ENCODE measurements around the gene ARHGAP33.
"Not testable (repeated sequence)": the region's sequence is repeated elsewhere in the genome, so short reads cannot be mapped to it uniquely, and the experiment has no call there.

ARHGAP33 gene

DNA sequence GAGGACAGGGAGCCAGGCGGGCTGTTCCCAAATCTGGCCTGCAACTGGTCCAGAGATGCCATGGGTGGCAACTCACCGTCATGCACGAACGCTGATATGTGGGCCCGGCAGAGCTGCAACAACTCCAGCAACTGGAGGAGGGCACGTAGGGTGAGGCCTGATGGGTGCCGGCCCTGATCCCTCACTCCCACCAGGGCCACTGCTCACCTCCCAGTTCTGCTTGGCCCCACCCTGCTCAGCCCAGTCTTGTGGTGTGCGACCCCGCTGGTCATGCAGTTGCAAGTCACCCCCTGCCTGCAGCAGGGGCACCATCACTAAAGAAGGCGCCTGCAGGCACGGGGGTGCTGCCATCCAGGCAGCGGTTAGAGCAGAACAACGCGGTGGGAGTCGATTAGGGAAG lies 16.9 kb downstream of the ARHGAP33 start:
- no peaks in the 10 kb centered on the region for H3K36me3 ChIP-seq (ENCODE audit: insufficient read depth, low read length)
- H3K4me1 ChIP-seq (ENCODE audit: insufficient read depth, low read length) = no peaks in the 10 kb centered on the region
- H2AFZ ChIP-seq (ENCODE audit: low read depth, low read length) = no peak overlapping the region
- H3K4me3 ChIP-seq (ENCODE audit: low read length) = no peak overlapping the region
- peaks cover 15% of the 10 kb centered on the region for H3K27me3 ChIP-seq (ENCODE audit: insufficient read depth, low read length)
- H3K9me3 ChIP-seq (ENCODE audit: low read length) = no peaks in the 10 kb centered on the region

DNA sequence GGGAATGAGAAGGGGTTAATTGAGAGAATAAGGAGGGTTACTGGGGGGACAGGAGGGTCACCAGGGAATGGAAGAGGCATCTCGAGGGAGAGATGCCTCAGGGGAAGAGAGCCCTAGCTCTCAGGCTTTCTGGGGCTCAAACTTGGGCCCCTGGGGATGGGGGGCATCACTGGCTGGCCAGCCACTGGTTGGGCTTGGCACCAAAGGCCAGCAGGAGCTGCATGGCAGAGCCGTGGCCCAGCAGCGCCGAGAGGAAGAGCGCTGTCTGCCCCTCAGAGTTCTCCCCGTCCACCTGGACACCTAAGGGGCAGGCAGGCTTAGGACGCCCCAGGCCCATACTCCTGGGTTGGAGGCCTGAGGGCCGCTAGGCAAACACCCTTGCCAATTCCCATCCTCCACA lies 17.5 kb downstream of the ARHGAP33 start:
- Histone ChIP-seq H3K9me3 (ENCODE audit: low read length) (no peaks in the 10 kb centered on the region), H2AFZ (ENCODE audit: low read depth, low read length) (no peak overlapping the region), H3K27me3 (ENCODE audit: insufficient read depth, low read length) (peaks cover 20% of the 10 kb centered on the region), H3K4me1 (ENCODE audit: insufficient read depth, low read length) (no peaks in the 10 kb centered on the region), H3K36me3 (ENCODE audit: insufficient read depth, low read length) (no peaks in the 10 kb centered on the region), H3K4me3 (ENCODE audit: low read length) (no peak overlapping the region)

DNA sequence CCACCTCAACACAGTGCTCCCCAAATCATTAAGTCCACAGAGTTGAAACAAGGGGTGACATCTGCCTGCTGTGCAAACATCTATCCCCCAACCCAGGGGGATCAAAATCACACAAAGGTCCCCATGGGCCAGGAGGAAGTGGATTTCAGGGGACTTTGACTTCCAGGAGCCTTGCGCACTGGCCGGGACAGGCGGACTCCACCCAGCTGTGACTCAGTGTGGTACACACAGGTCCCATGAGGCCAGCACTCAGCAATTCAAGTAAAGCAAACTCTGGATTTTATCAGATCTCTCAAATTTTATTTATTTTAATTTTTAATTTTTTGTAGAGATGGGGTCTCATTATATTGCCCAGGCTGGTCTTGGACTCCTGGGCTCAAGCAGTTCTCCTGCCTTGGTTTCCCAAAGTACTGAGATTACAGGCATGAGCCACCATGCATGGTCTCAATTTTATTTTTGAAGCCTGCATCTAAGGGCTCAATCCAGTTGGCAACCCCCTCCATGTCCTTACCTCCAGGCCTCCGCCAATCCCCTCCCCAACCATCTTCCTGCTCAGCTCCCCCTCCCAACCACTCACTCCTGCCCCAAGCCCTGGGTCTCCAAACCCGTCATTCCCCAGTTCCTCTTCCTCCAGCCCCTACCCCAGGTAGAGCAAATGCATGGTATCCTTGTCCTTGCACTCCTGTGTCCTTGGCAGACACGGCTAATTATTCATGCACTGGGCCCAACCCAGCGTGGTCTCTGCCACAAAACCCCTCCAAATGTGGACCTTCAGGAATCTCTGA lies 18.2 kb downstream of the ARHGAP33 start:
- Histone ChIP-seq H3K4me1 (ENCODE audit: insufficient read depth, low read length) (no peaks in the 10 kb centered on the region), H3K4me3 (ENCODE audit: low read length) (no peak overlapping the region), H3K9me3 (ENCODE audit: low read length) (no peaks in the 10 kb centered on the region), H3K27me3 (ENCODE audit: insufficient read depth, low read length) (peaks cover 25% of the 10 kb centered on the region), H2AFZ (ENCODE audit: low read depth, low read length) (no peak overlapping the region), H3K36me3 (ENCODE audit: insufficient read depth, low read length) (no peaks in the 10 kb centered on the region)

DNA sequence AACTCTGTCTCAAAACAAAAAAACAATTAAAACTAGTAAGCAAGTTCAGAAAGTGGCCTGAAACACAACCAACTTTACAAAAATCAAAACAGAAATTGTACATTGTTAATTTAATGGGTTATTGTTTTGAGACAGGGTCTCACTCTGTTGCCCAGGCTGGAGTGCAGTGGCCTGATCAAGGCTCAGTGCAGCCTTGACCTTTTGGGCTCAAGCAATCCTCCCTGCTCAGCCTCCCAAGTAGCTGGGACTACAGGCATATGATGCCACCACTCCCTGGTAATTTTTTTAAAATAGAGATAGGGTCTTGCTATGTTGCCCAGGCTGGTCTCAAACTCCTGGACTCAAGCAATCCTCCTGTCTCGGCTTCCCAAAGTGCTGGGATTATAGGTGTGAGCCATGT lies 20.2 kb downstream of the ARHGAP33 start:
- peaks cover 27% of the 10 kb centered on the region for H3K27me3 ChIP-seq (ENCODE audit: insufficient read depth, low read length)
- H3K4me1 ChIP-seq (ENCODE audit: insufficient read depth, low read length); H2AFZ ChIP-seq (ENCODE audit: low read depth, low read length); H3K9me3 ChIP-seq (ENCODE audit: low read length); H3K36me3 ChIP-seq (ENCODE audit: insufficient read depth, low read length); H3K4me3 ChIP-seq (ENCODE audit: low read length): not testable (repeated sequence)

DNA sequence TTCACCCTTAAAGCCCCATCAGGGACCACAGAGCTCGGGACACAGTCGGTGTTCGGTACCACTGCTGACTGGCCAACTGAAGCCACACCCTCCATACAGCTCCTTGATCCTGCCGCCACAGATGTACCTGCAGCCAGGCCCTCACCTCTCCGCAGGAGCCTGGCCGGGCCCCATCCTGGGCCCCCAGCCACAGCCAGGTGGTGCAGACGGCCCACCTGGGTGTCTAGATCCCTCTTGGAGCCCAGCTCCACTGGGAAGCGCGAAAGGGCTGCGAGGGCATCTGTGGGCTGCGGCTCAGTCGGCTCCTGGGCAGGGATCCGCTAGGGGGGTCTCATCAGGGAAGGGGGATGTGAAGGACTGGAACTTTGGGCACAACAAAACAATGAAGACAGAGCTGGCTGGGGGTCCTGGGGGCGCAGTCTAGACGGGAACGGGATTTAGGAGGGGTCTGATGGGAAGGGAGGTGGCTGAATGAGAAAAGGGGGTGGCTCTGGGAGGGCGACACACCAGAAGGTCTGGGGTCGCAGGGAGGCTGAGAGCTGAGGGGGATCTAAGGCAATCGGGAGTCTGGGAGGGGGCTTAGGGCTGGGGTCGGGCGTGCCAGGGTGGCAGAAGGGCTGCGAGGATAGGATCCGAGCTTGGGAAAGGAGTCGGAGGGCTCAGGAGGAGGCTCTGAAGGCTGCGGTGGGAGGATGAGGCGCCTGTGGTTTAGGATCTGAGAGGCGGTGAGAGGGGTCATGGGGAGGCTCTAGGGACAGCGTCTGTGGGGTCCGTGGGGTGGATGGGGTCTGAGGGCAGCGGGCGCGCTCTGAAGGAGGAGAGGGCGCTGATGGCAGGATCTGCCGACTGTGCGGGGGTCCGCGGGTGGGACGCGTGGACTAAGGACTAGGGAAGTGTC lies 21.5 kb downstream of the ARHGAP33 start:
- Histone ChIP-seq H2AFZ (ENCODE audit: low read depth, low read length) (no peak overlapping the region), H3K4me3 (ENCODE audit: low read length) (no peak overlapping the region)

DNA sequence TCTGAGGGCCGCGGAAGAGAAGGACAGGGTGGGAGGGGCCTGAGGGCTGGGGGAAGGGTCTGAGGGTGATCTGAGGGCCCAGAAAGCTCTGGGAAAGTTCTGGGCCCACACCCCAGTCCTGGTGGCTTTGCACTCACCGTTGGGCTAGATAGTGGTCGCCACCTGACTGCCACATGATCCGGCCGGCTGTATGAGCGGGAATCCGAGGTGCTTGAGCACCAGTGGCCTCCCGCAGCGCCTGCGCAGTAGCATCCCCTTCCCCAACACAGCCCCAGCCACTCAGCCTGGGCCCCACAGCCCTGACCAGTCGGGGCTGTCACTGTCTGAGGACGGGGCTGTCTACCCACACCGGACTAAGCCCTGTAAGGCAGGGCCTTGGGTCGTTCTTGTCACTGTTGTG lies 22.3 kb downstream of the ARHGAP33 start:
- Histone ChIP-seq H3K9me3 (ENCODE audit: low read length) (peaks cover 1% of the 10 kb centered on the region), H3K36me3 (ENCODE audit: insufficient read depth, low read length) (no peaks in the 10 kb centered on the region), H2AFZ (ENCODE audit: low read depth, low read length) (no peak overlapping the region), H3K4me1 (ENCODE audit: insufficient read depth, low read length) (no peaks in the 10 kb centered on the region), H3K4me3 (ENCODE audit: low read length) (no peak overlapping the region), H3K27me3 (ENCODE audit: insufficient read depth, low read length) (peaks cover 27% of the 10 kb centered on the region)

More for the DNA sequence above, 21.5 kb downstream of the ARHGAP33 start:
- Histone ChIP-seq H3K36me3 (ENCODE audit: insufficient read depth, low read length) (no peaks in the 10 kb centered on the region), H3K27me3 (ENCODE audit: insufficient read depth, low read length) (peaks cover 27% of the 10 kb centered on the region), H3K4me1 (ENCODE audit: insufficient read depth, low read length) (no peaks in the 10 kb centered on the region), H3K9me3 (ENCODE audit: low read length) (no peaks in the 10 kb centered on the region)

DNA sequence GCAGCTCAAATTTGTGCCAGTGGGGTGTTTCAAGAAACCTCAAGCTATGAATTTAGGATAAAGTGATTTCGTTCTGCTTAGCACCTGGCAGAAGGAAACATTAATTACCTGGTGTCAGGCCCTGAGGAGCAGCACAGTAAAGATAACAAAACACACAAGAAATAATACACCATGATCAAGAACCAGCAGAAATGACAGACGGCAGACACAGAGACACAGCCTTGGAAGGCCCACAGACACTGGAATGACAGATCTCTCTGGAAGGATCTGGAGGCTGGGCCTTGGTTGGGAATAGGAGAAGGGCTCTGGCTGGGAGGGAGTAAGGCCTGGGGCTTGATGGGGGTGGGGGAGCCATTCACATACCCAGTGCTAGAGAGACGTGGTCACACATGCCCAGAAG lies 26.5 kb downstream of the ARHGAP33 start:
- Histone ChIP-seq H3K36me3 (ENCODE audit: insufficient read depth, low read length) (no peaks in the 10 kb centered on the region), H3K27me3 (ENCODE audit: insufficient read depth, low read length) (peaks cover 20% of the 10 kb centered on the region), H3K9me3 (ENCODE audit: low read length) (peaks cover 1% of the 10 kb centered on the region), H3K4me1 (ENCODE audit: insufficient read depth, low read length) (no peaks in the 10 kb centered on the region), H2AFZ (ENCODE audit: low read depth, low read length) (no peak overlapping the region), H3K4me3 (ENCODE audit: low read length) (no peak overlapping the region)

DNA sequence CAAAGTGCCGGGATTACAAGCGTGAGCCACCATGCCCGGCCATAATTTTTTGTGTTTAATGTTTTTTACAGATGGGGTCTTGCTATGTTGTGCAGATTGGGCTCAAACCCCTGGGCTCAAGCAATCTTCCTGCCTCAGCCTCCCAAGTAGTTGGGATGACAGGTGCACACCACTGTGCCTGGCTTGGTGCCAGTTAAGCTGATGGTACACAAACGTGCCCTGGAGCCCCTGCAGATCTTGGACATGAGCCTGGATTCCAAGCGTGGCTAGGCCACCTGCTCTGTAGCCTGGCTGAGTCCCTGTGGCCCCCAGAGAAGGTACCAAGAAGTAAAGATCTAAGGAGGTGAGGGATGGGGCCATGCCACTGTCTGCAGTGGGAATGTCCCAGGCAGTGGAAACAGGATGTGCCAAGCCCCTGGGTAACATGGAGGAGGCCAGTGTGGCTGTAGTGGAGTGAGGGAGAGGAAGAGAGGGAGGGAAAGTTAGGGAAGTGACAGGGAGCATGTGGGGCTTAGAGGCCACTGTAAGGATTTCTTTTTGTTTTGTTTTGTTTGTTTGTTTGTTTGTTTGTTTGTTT lies 30.2 kb downstream of the ARHGAP33 start:
- H3K4me3 ChIP-seq (ENCODE audit: low read length) = no peak overlapping the region
- H3K9me3 ChIP-seq (ENCODE audit: low read length) = peaks cover 1% of the 10 kb centered on the region
- no peaks in the 10 kb centered on the region for H3K36me3 ChIP-seq (ENCODE audit: insufficient read depth, low read length)
- H3K27me3 ChIP-seq (ENCODE audit: insufficient read depth, low read length) = peaks cover 7% of the 10 kb centered on the region
- H2AFZ ChIP-seq (ENCODE audit: low read depth, low read length) = no peak overlapping the region
- H3K4me1 ChIP-seq (ENCODE audit: insufficient read depth, low read length) = no peaks in the 10 kb centered on the region

DNA sequence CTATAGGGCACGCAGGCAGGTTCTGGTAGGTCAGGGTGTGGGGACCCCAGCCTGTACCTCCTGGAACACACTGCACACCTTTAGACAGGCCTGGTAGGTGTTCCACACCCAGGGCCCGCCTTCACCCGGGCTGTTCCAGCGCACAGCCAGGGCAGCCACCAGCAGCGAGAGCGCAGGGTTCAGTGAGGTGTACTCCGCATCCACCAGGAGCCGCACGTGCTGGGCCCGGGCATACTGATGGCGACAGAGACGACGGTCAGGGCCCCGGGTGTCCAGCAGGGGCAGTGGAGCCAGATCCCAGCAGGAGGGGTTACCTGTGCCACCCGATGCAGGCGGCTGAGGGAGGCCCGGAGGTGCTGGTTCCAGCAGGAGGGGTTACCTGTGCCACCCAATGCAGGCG lies 31.2 kb downstream of the ARHGAP33 start:
- Histone ChIP-seq H3K36me3 (ENCODE audit: insufficient read depth, low read length) (no peaks in the 10 kb centered on the region), H3K9me3 (ENCODE audit: low read length) (peaks cover 1% of the 10 kb centered on the region), H3K4me1 (ENCODE audit: insufficient read depth, low read length) (no peaks in the 10 kb centered on the region), H3K27me3 (ENCODE audit: insufficient read depth, low read length) (peaks cover 7% of the 10 kb centered on the region), H3K4me3 (ENCODE audit: low read length) (no peak overlapping the region), H2AFZ (ENCODE audit: low read depth, low read length) (no peak overlapping the region)

DNA sequence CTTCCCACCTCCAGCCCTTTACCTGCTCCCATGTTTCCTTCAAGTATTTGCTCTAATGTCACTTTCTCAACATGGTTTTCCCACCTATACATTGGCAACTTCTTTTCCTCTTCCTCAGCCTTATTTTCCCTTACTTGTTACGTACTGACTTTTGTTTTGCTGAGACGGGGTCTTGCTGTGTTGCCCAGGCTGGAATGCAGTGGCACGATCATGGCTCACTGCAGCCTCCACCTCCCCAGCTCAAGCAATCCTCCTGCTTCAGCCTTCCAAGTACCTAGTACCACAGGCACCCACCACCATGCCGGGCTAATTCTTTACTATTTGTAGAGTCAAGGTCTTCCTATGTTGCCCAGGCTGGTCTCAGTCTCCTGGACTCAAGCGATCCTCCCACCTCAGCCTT lies 32.3 kb downstream of the ARHGAP33 start:
- no peaks in the 10 kb centered on the region for H3K9me3 ChIP-seq (ENCODE audit: low read length)
- H3K36me3 ChIP-seq (ENCODE audit: insufficient read depth, low read length) = no peaks in the 10 kb centered on the region
- H3K4me1 ChIP-seq (ENCODE audit: insufficient read depth, low read length) = no peaks in the 10 kb centered on the region
- no peak overlapping the region for H3K4me3 ChIP-seq (ENCODE audit: low read length)
- H3K27me3 ChIP-seq (ENCODE audit: insufficient read depth, low read length) = peaks cover 7% of the 10 kb centered on the region
- H2AFZ ChIP-seq (ENCODE audit: low read depth, low read length) = no peak overlapping the region

DNA sequence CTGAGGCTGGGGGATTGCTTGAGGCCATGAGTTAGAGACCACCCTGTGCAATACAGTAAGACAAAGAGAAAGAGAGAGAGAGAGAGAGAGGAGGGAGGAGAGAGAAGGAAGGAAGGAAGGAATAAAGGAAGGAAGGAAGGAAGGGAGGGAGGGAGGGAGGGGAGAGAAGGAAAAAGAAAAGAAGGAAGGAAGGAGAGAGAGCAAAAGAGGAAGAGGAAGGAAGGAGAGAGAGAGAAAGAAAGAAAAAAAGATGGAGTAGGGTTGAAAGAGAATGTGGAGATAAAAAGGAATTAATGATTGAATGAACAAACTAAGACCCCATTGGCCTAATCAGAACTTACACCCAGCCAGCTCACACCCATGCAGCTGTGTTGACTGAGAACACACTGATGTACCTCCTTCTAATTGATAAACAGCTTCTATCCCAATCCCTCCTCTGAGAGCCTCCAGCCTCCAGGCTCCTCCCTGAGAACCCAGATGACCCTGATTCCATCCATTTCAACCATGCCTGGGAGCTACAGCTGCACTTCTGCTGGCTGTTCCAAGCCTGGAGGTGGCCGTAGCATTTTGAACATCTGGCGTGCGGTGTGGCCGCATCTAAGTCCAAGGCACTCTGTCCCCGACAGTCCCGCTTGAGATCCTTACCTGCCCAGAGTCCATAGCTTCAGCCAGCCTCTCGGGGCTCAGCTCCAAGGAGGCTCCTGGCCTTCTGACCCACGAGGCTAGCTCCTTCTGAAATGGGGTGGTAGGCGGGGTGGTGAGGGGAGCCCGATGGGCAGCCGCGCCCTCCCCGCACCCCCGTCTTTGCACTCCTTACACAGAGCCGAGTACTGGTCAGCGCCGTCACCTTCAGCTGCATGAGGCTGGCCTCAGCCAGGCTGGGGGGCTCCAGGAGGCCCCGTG lies 36.2 kb downstream of the ARHGAP33 start:
- Histone ChIP-seq H3K27me3 (ENCODE audit: insufficient read depth, low read length) (peaks cover 4% of the 10 kb centered on the region), H3K4me3 (ENCODE audit: low read length) (no peak overlapping the region), H3K9me3 (ENCODE audit: low read length) (no peaks in the 10 kb centered on the region), H3K36me3 (ENCODE audit: insufficient read depth, low read length) (no peaks in the 10 kb centered on the region), H3K4me1 (ENCODE audit: insufficient read depth, low read length) (no peaks in the 10 kb centered on the region), H2AFZ (ENCODE audit: low read depth, low read length) (no peak overlapping the region)

DNA sequence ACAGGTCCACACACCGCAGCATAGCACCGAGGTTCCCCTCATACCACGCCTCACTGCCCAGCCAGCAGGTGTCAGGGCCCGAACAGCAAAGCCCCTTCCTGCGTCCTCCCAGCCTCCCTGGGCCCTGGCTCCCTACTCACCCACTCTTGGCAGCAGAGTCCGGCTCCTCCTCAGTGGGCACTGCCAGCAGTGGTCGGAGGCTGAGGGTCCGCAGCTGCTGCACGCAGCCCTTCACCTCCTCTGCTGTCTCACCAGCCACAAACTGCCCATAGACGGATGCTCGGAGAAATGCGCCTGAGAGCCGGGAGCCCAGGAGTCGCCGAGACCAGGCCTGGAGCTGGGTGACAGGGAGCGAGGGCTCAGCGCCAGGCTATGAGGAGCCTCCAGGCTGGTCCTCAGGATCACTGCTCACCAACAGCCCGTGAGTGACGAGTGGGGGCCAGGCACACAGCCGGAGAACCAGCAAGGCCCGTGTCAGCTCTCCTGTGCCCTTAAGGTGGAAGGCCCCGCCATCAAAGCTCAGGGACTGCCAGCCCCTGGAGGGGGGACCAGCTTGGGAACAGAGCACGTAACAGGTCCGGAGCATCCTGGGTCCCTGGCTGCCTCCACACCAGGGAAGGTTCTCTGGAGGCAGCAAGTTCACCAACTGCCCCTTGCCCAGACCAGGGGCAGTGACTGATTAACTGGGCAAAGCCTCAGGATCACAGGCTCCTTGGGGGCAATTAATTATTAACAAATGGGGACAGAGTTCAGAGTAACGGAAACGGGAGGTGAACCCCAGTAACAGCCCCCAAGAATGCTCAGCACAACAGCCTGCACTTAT lies 37.1 kb downstream of the ARHGAP33 start, which contains the start of gene PRODH2:
TSS of gene PRODH2 (minus strand) at position 626 of the 823 bp plus-strand sequence. CDS start at position 586, 40 bp downstream.
- Histone ChIP-seq H3K4me1 (ENCODE audit: insufficient read depth, low read length) (no peaks in the 10 kb centered on the region), H3K27me3 (ENCODE audit: insufficient read depth, low read length) (peaks cover 4% of the 10 kb centered on the region), H2AFZ (ENCODE audit: low read depth, low read length) (no peak within 1 kb of the TSS), H3K9me3 (ENCODE audit: low read length) (no peaks in the 10 kb centered on the region), H3K36me3 (ENCODE audit: insufficient read depth, low read length) (no peaks in the 10 kb centered on the region), H3K4me3 (ENCODE audit: low read length) (no peak within 1 kb of the TSS)

Data from neuron (in vitro differentiated cells).